ENCODE data around the gene TTC16. TPM values are rescaled to one million over a fixed set of nuclear protein-coding genes. Genes with fewer than 3 reads are reported as not detected.

The TTC16 gene
- total RNA-seq, 1 donor from 2014 or later: not detected

- Mint-ChIP-seq H3K36me3 (no peaks in the 10 kb centered on the region), H3K4me3 (no peak overlapping the region), H3K27me3 (ENCODE audit: insufficient read depth, low read depth) (peaks cover 11% of the 10 kb centered on the region), H3K4me1 (peaks cover 37% of the 10 kb centered on the region), H3K9me3 (no peaks in the 10 kb centered on the region), H3K27ac (no peak overlapping the region)
- no peak for DNase-seq (ENCODE audit: low spot score)
- peaks cover 22% of the 10 kb centered on the region for H3F3A ChIP-seq (ENCODE audit: low read depth)
- no peak overlapping the region for H3K9ac ChIP-seq
- H2AFZ ChIP-seq (replicated peaks): no peak overlapping the region
- no peaks in the 10 kb centered on the region for H3K36me3 ChIP-seq
- no peak for TF ChIP-seq EZH2 (IDR thresholded peaks at IDR 0.05)
- no peak for TF ChIP-seq EZH2phosphoT487 (IDR thresholded peaks at IDR 0.05)
- no peak for TF ChIP-seq CTCF (IDR thresholded peaks at IDR 0.05)
- no peak overlapping the region for H3K4me3 ChIP-seq
- no peak overlapping the region for H3K4me2 ChIP-seq
- peaks cover 10% of the 10 kb centered on the region for H3K4me1 ChIP-seq
- no peaks in the 10 kb centered on the region for H4K20me1 ChIP-seq (ENCODE audit: low read depth)
- no peaks in the 10 kb centered on the region for H3K79me2 ChIP-seq (ENCODE audit: low read depth)
- H3K27me3 ChIP-seq: peaks cover 8% of the 10 kb centered on the region
- H3K27ac ChIP-seq: no peak overlapping the region
- H3K9me3 ChIP-seq (ENCODE audit: low read depth): no peaks in the 10 kb centered on the region
Measured at GRCh38 chr9:127772603-127773002, 56.7 kb downstream of the TTC16 start.

GRCh38 chr9:127773272-127773671, 57.4 kb downstream of the TTC16 start:
- H3K27me3 Mint-ChIP-seq (ENCODE audit: insufficient read depth, low read depth): peaks cover 16% of the 10 kb centered on the region
- H3K4me2 ChIP-seq: no peak overlapping the region
- no peak overlapping the region for H3K27ac Mint-ChIP-seq
- no peaks in the 10 kb centered on the region for H3K36me3 Mint-ChIP-seq
- no peak for TF ChIP-seq EZH2 (IDR thresholded peaks at IDR 0.05)
- TF ChIP-seq EZH2phosphoT487 (IDR thresholded peaks at IDR 0.05): no peak
- no peak for TF ChIP-seq CTCF (IDR thresholded peaks at IDR 0.05)
- H3K4me1 Mint-ChIP-seq: peaks cover 35% of the 10 kb centered on the region
- no peaks in the 10 kb centered on the region for H3K9me3 Mint-ChIP-seq
- no peaks in the 10 kb centered on the region for H3K79me2 ChIP-seq (ENCODE audit: low read depth)
- peaks cover 10% of the 10 kb centered on the region for H3K4me1 ChIP-seq
- no peak overlapping the region for H2AFZ ChIP-seq (replicated peaks)
- H3K9me3 ChIP-seq (ENCODE audit: low read depth): no peaks in the 10 kb centered on the region
- no peak for DNase-seq (ENCODE audit: low spot score)
- no peak overlapping the region for H3K4me3 Mint-ChIP-seq
- no peaks in the 10 kb centered on the region for H4K20me1 ChIP-seq (ENCODE audit: low read depth)
- peaks cover 22% of the 10 kb centered on the region for H3F3A ChIP-seq (ENCODE audit: low read depth)
- no peak overlapping the region for H3K4me3 ChIP-seq
- H3K27ac ChIP-seq: no peak overlapping the region
- peaks cover 8% of the 10 kb centered on the region for H3K27me3 ChIP-seq
- no peak overlapping the region for H3K9ac ChIP-seq
- no peaks in the 10 kb centered on the region for H3K36me3 ChIP-seq

- no peaks in the 10 kb centered on the region for H3K9me3 ChIP-seq (ENCODE audit: low read depth)
- H3K27ac Mint-ChIP-seq: no peak overlapping the region
- no peaks in the 10 kb centered on the region for H4K20me1 ChIP-seq (ENCODE audit: low read depth)
- no peak for TF ChIP-seq EZH2phosphoT487 (IDR thresholded peaks at IDR 0.05)
- no peak for TF ChIP-seq EZH2 (IDR thresholded peaks at IDR 0.05)
- no peak for TF ChIP-seq CTCF (IDR thresholded peaks at IDR 0.05)
- no peaks in the 10 kb centered on the region for H3K79me2 ChIP-seq (ENCODE audit: low read depth)
- H3K4me1 Mint-ChIP-seq: peaks cover 31% of the 10 kb centered on the region
- H3K4me3 Mint-ChIP-seq: peak overlapping the region; percentile 10
- H3K27ac ChIP-seq: no peak overlapping the region
- no peaks in the 10 kb centered on the region for H3K36me3 ChIP-seq
- no peak overlapping the region for H3K9ac ChIP-seq
- no peak for DNase-seq (ENCODE audit: low spot score)
- peaks cover 16% of the 10 kb centered on the region for H3K27me3 Mint-ChIP-seq (ENCODE audit: insufficient read depth, low read depth)
- peaks cover 22% of the 10 kb centered on the region for H3F3A ChIP-seq (ENCODE audit: low read depth)
- H3K36me3 Mint-ChIP-seq: no peaks in the 10 kb centered on the region
- peaks cover 8% of the 10 kb centered on the region for H3K27me3 ChIP-seq
- no peak overlapping the region for H3K4me2 ChIP-seq
- no peak overlapping the region for H2AFZ ChIP-seq (replicated peaks)
- H3K9me3 Mint-ChIP-seq: no peaks in the 10 kb centered on the region
- H3K4me3 ChIP-seq: no peak overlapping the region
- H3K4me1 ChIP-seq: peaks cover 10% of the 10 kb centered on the region
Measured at GRCh38 chr9:127773981-127774380, 58.1 kb downstream of the TTC16 start.
